ENCODE results near the gene ITGA1. TPM values are rescaled to one million over a fixed set of nuclear protein-coding genes. Genes with fewer than 3 reads are reported as not detected.

The ITGA1 gene
- total and polyA plus RNA-seq, 2 of the 8 experiments (the other 6 are each of a cell fraction or from before 2014, with no cell fraction given): 2.3 to 9.0 TPM

GRCh38 chr5:52818360-52818759 lies 30.6 kb downstream of the ITGA1 start:
- FAIRE-seq: no peak
- Histone ChIP-seq H2BK120ac (replicated peaks; ENCODE audit: low read depth, low read length) (no peak overlapping the region), H3K79me1 (ENCODE audit: low read depth, low read length) (no peaks in the 10 kb centered on the region)

More at GRCh38 chr5:52818360-52818759, 30.6 kb downstream of the ITGA1 start:
- H3K27ac ChIP-seq (ENCODE audit: low read depth, low read length): no peak overlapping the region
- no peak overlapping the region for H3K14ac ChIP-seq (ENCODE audit: insufficient read length)
- no peaks in the 10 kb centered on the region for H3K79me2 ChIP-seq (ENCODE audit: control insufficient read depth in 1 of 2, insufficient read depth in 2 of 2, low read length in 2 of 2)
- no peak overlapping the region for H3K23ac ChIP-seq (ENCODE audit: insufficient read length)
- H2AK5ac ChIP-seq (ENCODE audit: low read depth, low read length): no peak overlapping the region
- no peak overlapping the region for H3K56ac ChIP-seq (replicated peaks; ENCODE audit: insufficient read length, low read depth, low read length)
- CTCF ChIA-PET (ENCODE audit: partially characterized antibody): interaction anchor here (0.5 kb wide), 1 partner anchor 57 kb away, joined by 3 read pairs; no protein-coding TSS in a partner anchor
- WGBS, 2 experiments (ENCODE audit: extremely low coverage in 1 of 2, insufficient coverage in 1 of 2, insufficient read length in 1 of 2, insufficient replicate concordance in 2 of 2, low coverage in 1 of 2, low lambda C conversion rate in 2 of 2, missing lambda C conversion rate in 1 of 2): 83% methylated on average over 1 of the region's 1 CpG; no CpG with 5 or more reads in 1 of the 2 experiments
- H2AFZ ChIP-seq (ENCODE audit: low read length): no peak overlapping the region
- no peak overlapping the region for H4K5ac ChIP-seq (ENCODE audit: insufficient read length, low read depth, low read length)
- H2BK15ac ChIP-seq (ENCODE audit: low read length): no peak overlapping the region
- no peaks in the 10 kb centered on the region for H3K27me3 ChIP-seq (replicated peaks in 1 of 4; ENCODE audit: control insufficient read depth in 3 of 4, extremely low read depth in 1 of 4, insufficient read depth in 3 of 4, low read length in 3 of 4)
- peaks cover 0 to 2% (median 0%) of the 10 kb centered on the region in 4 experiments; a peak in 1 of 7 replicates for H3K4me1 ChIP-seq (replicated peaks in 1 of 4; ENCODE audit: control insufficient read depth in 3 of 4, insufficient read depth in 4 of 4, low read length in 3 of 4)
- no peak overlapping the region for H2BK12ac ChIP-seq (ENCODE audit: low read depth, low read length)
- TF ChIP-seq PHF8 (conservative IDR thresholded peaks at IDR 0.05; ENCODE audit: low read depth, low read length): no peak
- TF ChIP-seq SP1 (IDR thresholded peaks at IDR 0.05; ENCODE audit: low read depth, low read length): no peak
- TF ChIP-seq EP300 (IDR thresholded peaks at IDR 0.05; ENCODE audit: borderline replicate concordance in 1 of 2, low read depth in 2 of 2, low read length in 2 of 2): no peak
- no peak for TF ChIP-seq NANOG (IDR thresholded peaks at IDR 0.05; ENCODE audit: insufficient read depth, low read depth, low read length, poor library complexity, severe bottlenecking)
- no peak for TF ChIP-seq EGR1 (IDR thresholded peaks at IDR 0.05; ENCODE audit: borderline replicate concordance, low read depth, low read length)
- TF ChIP-seq SIN3A (conservative IDR thresholded peaks at IDR 0.05 in 1 of 2, IDR thresholded peaks at IDR 0.05 in 1 of 2; ENCODE audit: low read depth in 1 of 2, low read length in 2 of 2): no peak
- TF ChIP-seq TCF12 (IDR thresholded peaks at IDR 0.05; ENCODE audit: low read depth, low read length): no peak
- no peak for TF ChIP-seq TAF7 (optimal IDR thresholded peaks at IDR 0.05; ENCODE audit: borderline replicate concordance, low read depth, low read length)
- no peak for TF ChIP-seq MAFK (IDR thresholded peaks at IDR 0.05; ENCODE audit: low read depth, low read length)
- no peaks in the 10 kb centered on the region for H3K9me3 ChIP-seq (ENCODE audit: insufficient read depth in 2 of 2, low read depth in 1 of 2, low read length in 1 of 2)
- no peak overlapping the region for H3K9ac ChIP-seq (replicated peaks in 1 of 4; ENCODE audit: extremely low read depth in 1 of 4, low read depth in 3 of 4, low read length in 3 of 4)
- H2BK20ac ChIP-seq (ENCODE audit: low read length): no peak overlapping the region
- H4K20me1 ChIP-seq (replicated peaks in 1 of 2; ENCODE audit: control insufficient read depth in 1 of 2, insufficient read depth in 2 of 2, low read length in 2 of 2): no peaks in the 10 kb centered on the region
- POLR2A ChIA-PET (ENCODE audit: partially characterized antibody): no interaction called here
- no peak overlapping the region for H4K8ac ChIP-seq (ENCODE audit: extremely low read depth, insufficient read depth, low read length)
- H3K4me3 ChIP-seq (ENCODE audit: extremely low read depth in 1 of 4, insufficient read depth in 2 of 4, low read depth in 3 of 4, low read length in 4 of 4): no peak overlapping the region
- no peak overlapping the region for H4K91ac ChIP-seq (replicated peaks; ENCODE audit: insufficient read length, low read length)
- no peak overlapping the region for H3K4me2 ChIP-seq (ENCODE audit: insufficient read depth in 1 of 2, low read depth in 2 of 2, low read length in 2 of 2)
- H3K23me2 ChIP-seq (ENCODE audit: low read depth, low read length): no peaks in the 10 kb centered on the region
- H2BK5ac ChIP-seq (ENCODE audit: low read depth, low read length): no peak overlapping the region
- H3K18ac ChIP-seq (ENCODE audit: extremely low read depth, low read length): no peak overlapping the region
- H3K4ac ChIP-seq (replicated peaks; ENCODE audit: insufficient read length, low read depth, low read length): no peak overlapping the region
- no peaks in the 10 kb centered on the region for H3K36me3 ChIP-seq (ENCODE audit: control insufficient read depth in 2 of 4, insufficient read depth in 4 of 4, low read length in 3 of 4)
- DNase-seq (ENCODE audit: low read depth in 1 of 2, low spot score in 2 of 2): no peak
